GM06990 (cell line): ENCODE measurements around the gene ABCC1.

ENCODE experiments used
- DNase-seq: peaks from one replicate; pipeline ENCODE4 v3.0.0-alpha.2; 2011; ENCODE audit not compliant: insufficient read length; ENCODE audit errors: extremely low read depth
- H3K27me3 ChIP-seq: replicated peaks from 2 replicates; pipeline ENCODE4 v1.6.0; 2011; ENCODE audit warnings: low read length; ENCODE audit not compliant: control insufficient read depth, insufficient read depth
- H3K36me3 ChIP-seq: 2 replicates; pipeline ENCODE4 v1.5.1; 2011; ENCODE audit warnings: low read length; ENCODE audit not compliant: control insufficient read depth, insufficient read depth
- H3K4me3 ChIP-seq: replicated peaks from 2 replicates; pipeline ENCODE4 v1.5.1; 2011; ENCODE audit warnings: low read depth, mild to moderate bottlenecking, control low read depth, low read length
- TF ChIP-seq, protein P1 (sequence below): IDR thresholded peaks from 2 replicates; pipeline ENCODE4 v1.5.1; 2011; ENCODE audit warnings: low read length, control low read depth, mild to moderate bottlenecking, inconsistent platforms; ENCODE audit not compliant: insufficient read depth, poor library complexity, severe bottlenecking

Gene ABCC1

DNA sequence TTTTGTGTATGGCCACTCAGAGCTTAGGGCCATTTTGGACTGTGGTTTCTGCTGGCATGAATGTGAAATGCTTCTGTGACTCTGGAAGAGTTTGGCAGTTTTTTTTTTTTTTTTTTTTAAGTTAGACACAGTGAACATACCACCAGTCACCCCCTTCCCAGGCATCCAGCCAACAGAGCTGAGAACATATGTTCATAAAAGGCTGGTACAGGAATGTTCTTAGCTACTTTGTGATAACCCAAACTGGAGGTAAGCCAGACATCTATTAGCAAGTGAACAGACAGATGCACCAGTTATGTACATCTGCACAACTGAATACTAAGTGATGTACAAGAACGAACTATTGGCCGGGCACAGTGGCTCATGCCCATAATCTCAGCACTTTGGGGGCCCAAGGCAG, 92.7 kb downstream of the ABCC1 start:
- H3K27me3 ChIP-seq: no peaks in the 10 kb centered on the region
- H3K36me3 ChIP-seq: peaks cover 34% of the 10 kb centered on the region
- no peak overlapping the region for H3K4me3 ChIP-seq
- no peak for DNase-seq
- TF ChIP-seq, protein P1, sequence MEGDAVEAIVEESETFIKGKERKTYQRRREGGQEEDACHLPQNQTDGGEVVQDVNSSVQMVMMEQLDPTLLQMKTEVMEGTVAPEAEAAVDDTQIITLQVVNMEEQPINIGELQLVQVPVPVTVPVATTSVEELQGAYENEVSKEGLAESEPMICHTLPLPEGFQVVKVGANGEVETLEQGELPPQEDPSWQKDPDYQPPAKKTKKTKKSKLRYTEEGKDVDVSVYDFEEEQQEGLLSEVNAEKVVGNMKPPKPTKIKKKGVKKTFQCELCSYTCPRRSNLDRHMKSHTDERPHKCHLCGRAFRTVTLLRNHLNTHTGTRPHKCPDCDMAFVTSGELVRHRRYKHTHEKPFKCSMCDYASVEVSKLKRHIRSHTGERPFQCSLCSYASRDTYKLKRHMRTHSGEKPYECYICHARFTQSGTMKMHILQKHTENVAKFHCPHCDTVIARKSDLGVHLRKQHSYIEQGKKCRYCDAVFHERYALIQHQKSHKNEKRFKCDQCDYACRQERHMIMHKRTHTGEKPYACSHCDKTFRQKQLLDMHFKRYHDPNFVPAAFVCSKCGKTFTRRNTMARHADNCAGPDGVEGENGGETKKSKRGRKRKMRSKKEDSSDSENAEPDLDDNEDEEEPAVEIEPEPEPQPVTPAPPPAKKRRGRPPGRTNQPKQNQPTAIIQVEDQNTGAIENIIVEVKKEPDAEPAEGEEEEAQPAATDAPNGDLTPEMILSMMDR: no peak

DNA sequence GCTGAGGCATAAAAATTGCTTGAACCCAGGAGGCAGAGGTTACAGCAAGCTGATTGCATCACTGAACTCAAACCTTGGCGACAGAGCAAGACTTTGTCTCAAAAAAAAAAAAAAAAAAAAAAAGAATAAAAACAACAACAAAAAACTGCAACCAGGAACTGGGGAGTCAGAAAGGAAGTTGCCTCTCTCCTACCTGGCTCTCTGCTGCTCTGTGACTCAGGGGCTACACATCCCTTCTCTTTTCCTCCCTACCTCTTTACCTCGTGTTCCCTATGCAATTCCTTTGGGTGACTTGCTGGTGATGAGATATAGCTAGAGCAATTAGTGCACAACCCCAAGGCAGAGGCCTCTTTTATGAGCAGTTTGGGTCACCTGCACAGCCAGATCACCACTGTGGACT, 95.9 kb downstream of the ABCC1 start:
- Histone ChIP-seq H3K27me3 (no peaks in the 10 kb centered on the region), H3K4me3 (no peak overlapping the region), H3K36me3 (peaks cover 30% of the 10 kb centered on the region)
- no peak for DNase-seq
- TF ChIP-seq, protein P1: no peak

DNA sequence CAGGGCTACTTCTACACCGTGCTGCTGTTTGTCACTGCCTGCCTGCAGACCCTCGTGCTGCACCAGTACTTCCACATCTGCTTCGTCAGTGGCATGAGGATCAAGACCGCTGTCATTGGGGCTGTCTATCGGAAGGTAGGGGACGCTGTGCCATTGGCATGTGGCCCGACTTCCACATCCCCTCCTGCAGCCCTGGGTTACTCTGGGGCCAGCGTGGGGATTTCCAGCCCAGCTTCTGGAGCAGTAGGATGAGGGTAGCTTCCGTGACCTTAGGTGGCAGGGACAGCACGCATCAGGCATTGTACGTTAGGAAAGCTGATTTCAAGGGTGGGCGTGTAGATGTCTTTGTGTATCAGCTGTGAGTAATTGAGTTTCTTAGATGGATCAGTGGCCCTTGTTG, 96.5 kb downstream of the ABCC1 start:
- no peak for DNase-seq

DNA sequence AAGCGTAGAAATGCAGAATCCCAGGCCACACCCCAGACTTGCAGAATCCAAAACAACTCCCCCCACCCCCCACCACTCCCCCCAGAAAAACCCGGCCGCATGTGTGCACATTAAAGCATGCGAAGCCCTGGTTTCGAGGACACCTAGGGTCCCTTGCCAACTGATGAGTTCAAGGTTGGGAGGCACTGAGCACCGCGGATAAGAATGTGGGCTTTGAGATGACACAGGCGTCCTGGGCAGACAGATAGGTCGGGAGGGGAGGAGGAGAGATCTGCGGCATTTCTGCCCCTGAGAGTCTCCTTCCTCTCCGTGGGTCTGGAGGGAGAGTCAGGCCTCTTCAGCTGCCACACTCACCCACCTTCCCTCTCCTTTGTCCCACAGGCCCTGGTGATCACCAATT, 98.3 kb downstream of the ABCC1 start:
- H3K27me3 ChIP-seq: no peaks in the 10 kb centered on the region
- no peak for DNase-seq
- no peak overlapping the region for H3K4me3 ChIP-seq
- TF ChIP-seq, protein P1: no peak
- peaks cover 31% of the 10 kb centered on the region for H3K36me3 ChIP-seq

More for the DNA sequence above, 96.5 kb downstream of the ABCC1 start:
- Histone ChIP-seq H3K36me3 (peaks cover 30% of the 10 kb centered on the region), H3K27me3 (no peaks in the 10 kb centered on the region), H3K4me3 (no peak overlapping the region)
- TF ChIP-seq, protein P1: no peak

DNA sequence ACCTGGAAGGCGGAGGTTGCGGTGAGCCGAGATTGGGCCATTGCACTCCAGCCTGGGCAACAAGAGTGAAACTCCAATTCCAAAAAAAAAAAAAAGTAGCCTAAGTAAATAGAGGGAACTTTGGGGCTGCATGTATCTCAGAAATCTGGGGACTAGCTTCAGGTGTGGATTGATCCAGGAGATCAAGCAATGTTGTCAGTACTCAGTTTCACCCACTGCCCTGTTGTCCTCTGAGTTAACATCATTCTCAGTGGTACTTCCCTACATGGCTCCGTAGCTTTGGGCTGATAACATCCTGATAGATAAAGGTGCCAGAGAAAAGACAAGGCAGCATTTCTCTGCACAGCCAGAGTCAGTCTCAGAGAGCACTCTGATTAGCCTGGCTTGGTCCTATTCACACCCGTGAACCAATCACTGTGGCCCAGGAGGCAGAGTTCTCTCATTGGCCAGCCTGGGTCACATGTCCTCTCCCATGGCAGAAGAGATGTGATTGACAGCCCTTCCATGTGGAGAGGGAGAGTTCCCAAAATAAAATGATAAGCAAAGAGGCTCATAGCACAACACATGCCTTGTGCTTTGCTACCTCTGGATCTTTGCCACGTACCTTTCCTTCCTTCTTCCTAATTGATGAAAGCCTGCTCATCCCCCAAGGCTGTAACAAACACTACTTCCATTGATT, 99.6 kb downstream of the ABCC1 start:
- Histone ChIP-seq H3K27me3 (no peaks in the 10 kb centered on the region), H3K36me3 (peaks cover 32% of the 10 kb centered on the region), H3K4me3 (no peak overlapping the region)
- TF ChIP-seq, protein P1: no peak
- DNase-seq: no peak

DNA sequence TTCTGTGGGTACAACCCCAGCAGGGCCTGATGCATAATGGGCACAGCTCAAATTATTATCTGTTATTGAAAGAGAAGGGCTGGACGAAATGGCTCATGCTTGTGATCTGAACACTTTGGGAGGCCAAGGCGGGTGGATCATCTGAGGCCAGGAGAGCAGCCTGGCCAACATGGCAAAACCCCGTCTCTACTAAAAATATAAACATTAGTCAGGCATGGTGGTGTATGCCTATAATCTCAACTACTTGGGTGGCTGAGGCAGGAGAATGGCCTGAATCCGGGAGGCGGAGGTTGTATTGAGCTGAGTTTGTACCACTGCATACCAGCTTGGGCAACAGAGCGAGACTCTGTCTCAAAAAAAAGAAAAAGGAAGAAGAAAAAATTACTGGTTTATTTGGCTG, 100.7 kb downstream of the ABCC1 start:
- Histone ChIP-seq H3K4me3 (no peak overlapping the region), H3K36me3 (peaks cover 24% of the 10 kb centered on the region), H3K27me3 (no peaks in the 10 kb centered on the region)
- no peak for DNase-seq
- TF ChIP-seq, protein P1: no peak
